ENCODE data around the gene REN. TPM values are rescaled to one million over a fixed set of nuclear protein-coding genes. Genes with fewer than 3 reads are reported as not detected.

Gene REN
- total RNA-seq, 1 donor from 2014 or later = 0.59 TPM

DNA sequence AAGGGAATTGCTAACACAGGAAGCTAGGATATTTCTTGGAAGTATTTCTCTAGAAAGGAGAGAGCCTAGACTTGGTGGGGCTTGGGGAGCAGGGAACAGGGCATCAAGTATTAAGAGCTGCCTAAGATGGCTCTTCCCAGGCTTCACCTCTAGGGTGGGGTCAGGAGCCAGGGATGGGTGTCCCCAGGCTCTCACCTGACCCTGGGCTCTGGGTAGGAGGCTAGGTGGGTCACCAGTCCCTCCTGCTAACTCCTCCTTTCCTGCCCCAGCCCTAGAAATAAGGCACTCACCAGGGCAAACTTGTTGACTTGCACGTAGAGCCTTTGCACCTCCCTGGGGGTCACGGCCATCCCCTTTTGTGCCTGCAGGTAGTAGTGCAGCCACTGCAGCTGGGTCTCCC lies 29.3 kb downstream of the REN start:
- Histone ChIP-seq H3K4me1 (no peaks in the 10 kb centered on the region), H3K9me3 (no peaks in the 10 kb centered on the region), H3K36me3 (no peaks in the 10 kb centered on the region), H3K27ac (no peak overlapping the region), H3K27me3 (ENCODE audit: low read depth) (no peaks in the 10 kb centered on the region), H3K4me3 (no peak overlapping the region)
- DNase-seq (no peak), ATAC-seq (no peak)
- TF ChIP-seq, protein P1, sequence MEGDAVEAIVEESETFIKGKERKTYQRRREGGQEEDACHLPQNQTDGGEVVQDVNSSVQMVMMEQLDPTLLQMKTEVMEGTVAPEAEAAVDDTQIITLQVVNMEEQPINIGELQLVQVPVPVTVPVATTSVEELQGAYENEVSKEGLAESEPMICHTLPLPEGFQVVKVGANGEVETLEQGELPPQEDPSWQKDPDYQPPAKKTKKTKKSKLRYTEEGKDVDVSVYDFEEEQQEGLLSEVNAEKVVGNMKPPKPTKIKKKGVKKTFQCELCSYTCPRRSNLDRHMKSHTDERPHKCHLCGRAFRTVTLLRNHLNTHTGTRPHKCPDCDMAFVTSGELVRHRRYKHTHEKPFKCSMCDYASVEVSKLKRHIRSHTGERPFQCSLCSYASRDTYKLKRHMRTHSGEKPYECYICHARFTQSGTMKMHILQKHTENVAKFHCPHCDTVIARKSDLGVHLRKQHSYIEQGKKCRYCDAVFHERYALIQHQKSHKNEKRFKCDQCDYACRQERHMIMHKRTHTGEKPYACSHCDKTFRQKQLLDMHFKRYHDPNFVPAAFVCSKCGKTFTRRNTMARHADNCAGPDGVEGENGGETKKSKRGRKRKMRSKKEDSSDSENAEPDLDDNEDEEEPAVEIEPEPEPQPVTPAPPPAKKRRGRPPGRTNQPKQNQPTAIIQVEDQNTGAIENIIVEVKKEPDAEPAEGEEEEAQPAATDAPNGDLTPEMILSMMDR (IDR thresholded peaks at IDR 0.05) = no peak
- intact Hi-C loops (cut with DNase I) = no loop called here

DNA sequence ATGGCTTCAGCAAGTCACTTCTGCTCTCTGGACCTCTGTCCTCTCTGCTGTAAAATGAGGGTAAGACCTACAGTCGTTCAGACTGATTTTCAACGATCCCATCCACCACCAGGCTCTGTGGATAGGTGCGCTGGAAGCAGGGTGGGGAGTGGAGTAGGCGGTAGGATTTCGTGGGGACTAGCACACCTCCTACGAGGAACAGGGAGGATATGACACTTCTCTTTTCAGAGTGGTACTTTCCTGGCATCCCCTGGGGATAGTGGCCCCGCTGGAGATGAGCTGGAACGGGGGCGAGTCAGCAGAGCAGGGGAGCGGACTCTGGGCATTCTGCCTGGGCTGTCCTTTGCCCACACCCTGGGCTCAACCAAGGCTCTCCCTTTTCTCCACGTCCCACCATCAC lies 32.0 kb downstream of the REN start:
- Histone ChIP-seq H3K27me3 (ENCODE audit: low read depth) (no peaks in the 10 kb centered on the region), H3K9me3 (no peaks in the 10 kb centered on the region), H3K4me3 (no peak overlapping the region), H3K4me1 (peaks cover 9% of the 10 kb centered on the region), H3K36me3 (no peaks in the 10 kb centered on the region), H3K27ac (no peak overlapping the region)
- ATAC-seq = no peak
- TF ChIP-seq, protein P1 (IDR thresholded peaks at IDR 0.05) = no peak
- no peak for DNase-seq
- intact Hi-C loops (cut with DNase I) = no loop called here

DNA sequence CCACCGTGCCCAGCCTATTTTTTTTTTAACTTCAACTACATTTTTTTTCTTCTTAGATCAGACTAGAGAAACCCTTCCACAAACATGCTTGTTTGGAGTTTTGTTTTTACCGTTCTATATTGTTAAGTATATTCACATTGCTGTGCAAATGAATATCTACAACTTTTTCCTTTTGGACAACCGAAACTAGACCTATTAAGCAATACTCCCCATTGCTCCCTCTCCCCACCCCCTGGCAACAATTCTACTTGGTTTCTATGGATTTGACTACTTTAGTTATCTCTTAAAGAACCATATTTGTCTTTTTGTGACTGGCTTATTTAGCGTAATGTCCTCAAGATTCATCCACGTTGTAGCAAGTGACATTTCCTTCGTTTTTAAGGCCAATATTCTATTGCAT lies 33.4 kb downstream of the REN start:
- TF ChIP-seq, protein P1 (IDR thresholded peaks at IDR 0.05) = no peak
- ATAC-seq (no peak), DNase-seq (no peak)
- H3K27ac ChIP-seq = no peak overlapping the region
- H3K36me3 ChIP-seq = no peaks in the 10 kb centered on the region
- H3K4me1 ChIP-seq = peaks cover 16% of the 10 kb centered on the region
- H3K9me3 ChIP-seq = no peaks in the 10 kb centered on the region
- intact Hi-C loops (cut with DNase I) = no loop called here
- H3K4me3 ChIP-seq = no peak overlapping the region
- no peaks in the 10 kb centered on the region for H3K27me3 ChIP-seq (ENCODE audit: low read depth)

DNA sequence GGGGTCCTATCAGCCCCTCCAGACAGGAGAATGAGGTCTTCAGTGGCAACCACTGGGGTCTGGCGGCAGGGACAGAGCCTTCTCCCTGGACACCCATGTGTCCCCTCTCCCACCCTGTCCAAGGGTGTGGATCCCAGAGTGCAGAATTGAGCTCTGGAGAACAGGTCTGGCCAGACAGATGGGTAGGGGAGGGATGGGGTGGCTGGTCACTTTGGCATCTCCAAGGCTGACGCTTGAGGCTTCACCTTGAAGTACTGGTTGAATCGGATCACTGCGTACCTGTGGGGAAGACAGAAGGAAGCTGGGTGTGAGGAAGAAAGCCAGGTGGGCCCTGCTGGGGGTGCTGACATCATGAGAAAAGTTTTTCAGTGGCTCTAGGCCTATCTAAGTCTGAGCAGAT lies 34.2 kb downstream of the REN start:
- ATAC-seq = no peak
- no peak overlapping the region for H3K27ac ChIP-seq
- intact Hi-C loops (cut with DNase I) = no loop called here

DNA sequence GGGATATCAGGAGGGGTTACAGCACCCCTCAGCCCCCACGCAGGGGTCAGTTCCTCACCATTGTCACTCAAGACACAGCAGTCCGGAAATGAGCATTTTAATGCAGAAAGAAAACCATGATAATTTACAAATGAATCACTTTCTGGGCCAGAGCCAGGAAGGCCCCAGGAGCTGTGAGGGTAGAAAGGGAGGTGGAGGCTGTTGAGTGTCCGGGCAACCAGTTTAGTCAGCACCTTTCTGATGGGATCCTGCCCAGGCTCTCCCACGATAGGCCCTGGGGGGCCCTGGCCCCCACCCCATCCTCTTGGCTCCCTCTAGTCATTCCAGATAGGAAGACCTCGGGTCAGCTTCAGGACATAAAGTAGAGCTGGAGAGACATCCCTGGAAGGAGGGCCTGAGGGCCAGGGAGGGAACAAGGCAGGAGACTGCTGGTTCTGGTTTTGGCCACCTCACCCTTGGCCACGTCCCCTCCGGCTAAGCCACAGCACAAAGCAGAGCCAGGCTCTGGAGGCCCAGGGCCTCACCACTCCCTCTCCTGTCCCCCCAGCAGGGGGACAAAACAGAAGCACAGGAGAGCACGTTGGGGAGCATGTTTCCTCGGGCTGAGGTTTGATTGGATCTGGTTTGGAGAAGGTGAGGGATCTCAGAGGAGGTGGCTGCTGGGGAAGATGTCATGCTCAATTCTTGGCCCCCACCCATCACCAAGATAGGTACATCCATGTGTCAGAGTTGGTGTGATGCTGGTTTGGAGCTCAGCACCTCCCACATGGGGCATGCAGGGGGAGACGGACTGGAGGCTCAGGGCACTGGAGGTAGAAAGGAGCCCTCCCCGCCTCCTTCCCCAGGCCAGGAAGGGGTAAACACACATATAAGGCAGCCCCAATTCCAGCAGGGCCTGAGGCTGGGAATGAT lies 34.9 kb downstream of the REN start:
- H3K36me3 ChIP-seq = peaks cover 3% of the 10 kb centered on the region
- H3K4me1 ChIP-seq = peaks cover 29% of the 10 kb centered on the region
- intact Hi-C loops (cut with DNase I) = no loop called here
- H3K4me3 ChIP-seq = no peak overlapping the region
- H3K27ac ChIP-seq = no peak overlapping the region
- ATAC-seq (no peak), DNase-seq (no peak)
- no peaks in the 10 kb centered on the region for H3K9me3 ChIP-seq
- TF ChIP-seq, protein P1 (IDR thresholded peaks at IDR 0.05) = no peak
- H3K27me3 ChIP-seq (ENCODE audit: low read depth) = no peaks in the 10 kb centered on the region

More for the DNA sequence above, 34.2 kb downstream of the REN start:
- DNase-seq = no peak
- Histone ChIP-seq H3K27me3 (ENCODE audit: low read depth) (no peaks in the 10 kb centered on the region), H3K4me3 (no peak overlapping the region), H3K4me1 (peaks cover 22% of the 10 kb centered on the region), H3K9me3 (no peaks in the 10 kb centered on the region), H3K36me3 (no peaks in the 10 kb centered on the region)
- TF ChIP-seq, protein P1 (IDR thresholded peaks at IDR 0.05) = no peak
